ENCODE results near the gene KRTAP6-1.

KRTAP6-1 gene

GRCh38 chr21:30605968-30606367 lies 7.8 kb downstream of the KRTAP6-1 start:
- no peak for DNase-seq
- Mint-ChIP-seq H3K9me3 (peaks cover 20% of the 10 kb centered on the region), H3K4me1 (no peaks in the 10 kb centered on the region), H3K27me3 (no peaks in the 10 kb centered on the region), H3K4me3 (no peak overlapping the region), H3K27ac (no peak overlapping the region), H3K36me3 (ENCODE audit: low read depth) (no peaks in the 10 kb centered on the region)
- ATAC-seq, result peak; percentile 20

- ATAC-seq, result no peak
- DNase-seq, result no peak
- no peak within 1 kb of the TSS for H3K4me3 Mint-ChIP-seq
- H3K27me3 Mint-ChIP-seq, result no peaks in the 10 kb centered on the region
- peaks cover 11% of the 10 kb centered on the region for H3K9me3 Mint-ChIP-seq
- no peaks in the 10 kb centered on the region for H3K36me3 Mint-ChIP-seq (ENCODE audit: low read depth)
- H3K27ac Mint-ChIP-seq, result no peak within 1 kb of the TSS
- H3K4me1 Mint-ChIP-seq, result no peaks in the 10 kb centered on the region
Observed at GRCh38 chr21:30600787-30601186, 12.9 kb downstream of the KRTAP6-1 start, which contains the start of gene KRTAP22-1. Gene KRTAP22-1 (plus strand): TSS chr21:30601087.

- H3K27ac Mint-ChIP-seq, result no peak within 1 kb of the TSS
- no peaks in the 10 kb centered on the region for H3K27me3 Mint-ChIP-seq
- H3K4me3 Mint-ChIP-seq, result no peak within 1 kb of the TSS
- no peaks in the 10 kb centered on the region for H3K36me3 Mint-ChIP-seq (ENCODE audit: low read depth)
- DNase-seq (no peak), ATAC-seq (no peak)
- H3K4me1 Mint-ChIP-seq, result no peaks in the 10 kb centered on the region
- H3K9me3 Mint-ChIP-seq, result peaks cover 11% of the 10 kb centered on the region
Observed at GRCh38 chr21:30598802-30599201, 14.9 kb downstream of the KRTAP6-1 start, which contains the start of gene KRTAP6-2. Gene KRTAP6-2 (minus strand): TSS chr21:30598902. CDS start chr21:30598874, 28 bp downstream.

GRCh38 chr21:30592140-30592539 lies 21.6 kb downstream of the KRTAP6-1 start, which contains the start of gene KRTAP6-3:
Gene KRTAP6-3 (plus strand): TSS chr21:30592440. CDS start chr21:30592446, 6 bp downstream.
- no peak within 1 kb of the TSS for H3K27ac Mint-ChIP-seq
- ATAC-seq (no peak), DNase-seq (no peak)
- no peaks in the 10 kb centered on the region for H3K9me3 Mint-ChIP-seq
- no peaks in the 10 kb centered on the region for H3K27me3 Mint-ChIP-seq
- H3K36me3 Mint-ChIP-seq (ENCODE audit: low read depth), result no peaks in the 10 kb centered on the region
- H3K4me1 Mint-ChIP-seq, result no peaks in the 10 kb centered on the region
- no peak within 1 kb of the TSS for H3K4me3 Mint-ChIP-seq

- no peaks in the 10 kb centered on the region for H3K36me3 Mint-ChIP-seq (ENCODE audit: low read depth)
- DNase-seq (no peak), ATAC-seq (no peak)
- H3K27ac Mint-ChIP-seq, result no peak within 1 kb of the TSS
- H3K9me3 Mint-ChIP-seq, result no peaks in the 10 kb centered on the region
- H3K4me3 Mint-ChIP-seq, result no peak within 1 kb of the TSS
- no peaks in the 10 kb centered on the region for H3K27me3 Mint-ChIP-seq
- no peaks in the 10 kb centered on the region for H3K4me1 Mint-ChIP-seq
Observed at GRCh38 chr21:30590297-30590696, 23.4 kb downstream of the KRTAP6-1 start, which contains the start of gene KRTAP22-2. Gene KRTAP22-2 (minus strand): TSS chr21:30590397.

GRCh38 chr21:30582870-30583269 lies 30.9 kb downstream of the KRTAP6-1 start:
- DNase-seq, result no peak
- Mint-ChIP-seq H3K4me3 (no peak overlapping the region), H3K4me1 (no peaks in the 10 kb centered on the region), H3K27ac (no peak overlapping the region), H3K9me3 (no peaks in the 10 kb centered on the region), H3K36me3 (ENCODE audit: low read depth) (no peaks in the 10 kb centered on the region), H3K27me3 (no peaks in the 10 kb centered on the region)
- ATAC-seq, result no peak

GRCh38 chr21:30580132-30580531 lies 33.6 kb downstream of the KRTAP6-1 start:
- Mint-ChIP-seq H3K4me1 (no peaks in the 10 kb centered on the region), H3K27ac (no peak overlapping the region), H3K4me3 (no peak overlapping the region)

GRCh38 chr21:30579346-30579745 lies 34.4 kb downstream of the KRTAP6-1 start:
- DNase-seq (no peak), ATAC-seq (no peak)
- H3K4me3 Mint-ChIP-seq, result no peak overlapping the region
- H3K4me1 Mint-ChIP-seq, result no peaks in the 10 kb centered on the region
- no peaks in the 10 kb centered on the region for H3K9me3 Mint-ChIP-seq
- no peak overlapping the region for H3K27ac Mint-ChIP-seq
- H3K27me3 Mint-ChIP-seq, result no peaks in the 10 kb centered on the region
- no peaks in the 10 kb centered on the region for H3K36me3 Mint-ChIP-seq (ENCODE audit: low read depth)

More at GRCh38 chr21:30580132-30580531, 33.6 kb downstream of the KRTAP6-1 start:
- H3K36me3 Mint-ChIP-seq (ENCODE audit: low read depth), result no peaks in the 10 kb centered on the region
- no peaks in the 10 kb centered on the region for H3K27me3 Mint-ChIP-seq
- ATAC-seq (no peak), DNase-seq (no peak)
- no peaks in the 10 kb centered on the region for H3K9me3 Mint-ChIP-seq

GRCh38 chr21:30577766-30578165 lies 36.0 kb downstream of the KRTAP6-1 start:
- H3K9me3 Mint-ChIP-seq, result no peaks in the 10 kb centered on the region
- H3K36me3 Mint-ChIP-seq (ENCODE audit: low read depth), result no peaks in the 10 kb centered on the region
- DNase-seq, result no peak
- no peak overlapping the region for H3K27ac Mint-ChIP-seq
- H3K4me3 Mint-ChIP-seq, result no peak overlapping the region
- no peak for ATAC-seq
- no peaks in the 10 kb centered on the region for H3K4me1 Mint-ChIP-seq
- H3K27me3 Mint-ChIP-seq, result no peaks in the 10 kb centered on the region

GRCh38 chr21:30567617-30568016 lies 46.1 kb downstream of the KRTAP6-1 start:
- Mint-ChIP-seq H3K27me3 (no peaks in the 10 kb centered on the region), H3K27ac (no peak overlapping the region), H3K9me3 (peaks cover 6% of the 10 kb centered on the region), H3K4me1 (no peaks in the 10 kb centered on the region), H3K36me3 (ENCODE audit: low read depth) (no peaks in the 10 kb centered on the region), H3K4me3 (no peak overlapping the region)
- DNase-seq, result no peak
- no peak for ATAC-seq

- no peak overlapping the region for H3K4me3 Mint-ChIP-seq
- ATAC-seq, result no peak
- no peak overlapping the region for H3K27ac Mint-ChIP-seq
- H3K36me3 Mint-ChIP-seq (ENCODE audit: low read depth), result no peaks in the 10 kb centered on the region
- H3K4me1 Mint-ChIP-seq, result no peaks in the 10 kb centered on the region
- DNase-seq, result no peak
- H3K9me3 Mint-ChIP-seq, result peaks cover 6% of the 10 kb centered on the region
- peaks cover 5% of the 10 kb centered on the region for H3K27me3 Mint-ChIP-seq
Observed at GRCh38 chr21:30563630-30564029, 50.1 kb downstream of the KRTAP6-1 start.

Data from activated naive CD8-positive, alpha-beta T cell treated with anti-CD3 and anti-CD28 coated beads, Interleukin-2, amount 50 U/mL, for 24 hours (primary cell).